Parathyroid adenoma (tissue), 2 donors: Measurements from ENCODE around the gene CEP72.

Experiments
- H2AFZ ChIP-seq: fragments of 300-600 bp; sonication (generic); one replicate; pipeline ENCODE4 v1.7.0; 2017; ENCODE audit warnings: antibody characterized with exemption, mild to moderate bottlenecking
- H3K27ac ChIP-seq: fragments of 300-600 bp; sonication (generic); one replicate; pipeline ENCODE4 v1.7.0; 2017
- H3K27me3 ChIP-seq: fragments of 300-600 bp; sonication (generic); one replicate; pipeline ENCODE4 v1.7.0; 2017; ENCODE audit warnings: low read length; ENCODE audit not compliant: control insufficient read depth, insufficient read depth
- H3K36me3 ChIP-seq: fragments of 300-600 bp; sonication (generic); one replicate; pipeline ENCODE4 v1.7.0; 2017; ENCODE audit warnings: low read length; ENCODE audit not compliant: control insufficient read depth, insufficient read depth
- H3K4me1 ChIP-seq: fragments of 300-600 bp; sonication (generic); one replicate; pipeline ENCODE4 v1.7.0; 2017; ENCODE audit warnings: control low read depth
- H3K4me2 ChIP-seq: fragments of 300-600 bp; sonication (generic); one replicate; pipeline ENCODE4 v1.7.0; 2017; ENCODE audit warnings: low read length
- H3K4me3 ChIP-seq: fragments of 300-600 bp; sonication (generic); one replicate; pipeline ENCODE4 v1.7.0; 2017; ENCODE audit warnings: low read depth, low read length
- H3K79me2 ChIP-seq: fragments of 300-600 bp; sonication (generic); one replicate; pipeline ENCODE4 v1.7.0; 2017; ENCODE audit warnings: control low read depth
- H3K9ac ChIP-seq: fragments of 300-600 bp; sonication (generic); one replicate; pipeline ENCODE4 v1.7.0; 2017; ENCODE audit warnings: mild to moderate bottlenecking
- H3K9me3 ChIP-seq: fragments of 300-600 bp; sonication (generic); one replicate; pipeline ENCODE4 v1.7.0; 2017; ENCODE audit warnings: low read length; ENCODE audit not compliant: control insufficient read depth
- CTCF ChIP-seq: fragments of 300-600 bp; sonication (generic); IDR thresholded peaks from one replicate; pipeline ENCODE4 v1.7.0; 2017; ENCODE audit warnings: antibody characterized with exemption, mild to moderate bottlenecking
- donor health status: primary hyperparathyroidism.

Gene CEP72

GRCh38 chr5:655406-655805 lies 43.3 kb downstream of the CEP72 start:
- Histone ChIP-seq H3K79me2 (no peaks in the 10 kb centered on the region), H3K27me3 (no peaks in the 10 kb centered on the region), H2AFZ (no peak overlapping the region), H3K4me3 (no peak overlapping the region), H3K4me2 (no peak overlapping the region), H3K36me3 (no peaks in the 10 kb centered on the region), H3K4me1 (no peaks in the 10 kb centered on the region), H3K9ac (no peak overlapping the region), H3K9me3 (no peaks in the 10 kb centered on the region), H3K27ac (no peak overlapping the region)
- no peak for TF ChIP-seq CTCF

- no peaks in the 10 kb centered on the region for H3K79me2 ChIP-seq
Observed at GRCh38 chr5:657570-657969, 45.4 kb downstream of the CEP72 start.

GRCh38 chr5:658103-658502 lies 46.0 kb downstream of the CEP72 start:
- no peak overlapping the region for H2AFZ ChIP-seq
- no peak for TF ChIP-seq CTCF
- H3K9me3 ChIP-seq: no peaks in the 10 kb centered on the region
- no peak overlapping the region for H3K27ac ChIP-seq
- no peaks in the 10 kb centered on the region for H3K27me3 ChIP-seq
- no peaks in the 10 kb centered on the region for H3K36me3 ChIP-seq
- H3K79me2 ChIP-seq: no peaks in the 10 kb centered on the region
- H3K4me3 ChIP-seq: no peak overlapping the region
- no peak overlapping the region for H3K4me2 ChIP-seq
- H3K4me1 ChIP-seq: no peaks in the 10 kb centered on the region
- no peak overlapping the region for H3K9ac ChIP-seq

More at GRCh38 chr5:657570-657969, 45.4 kb downstream of the CEP72 start:
- no peak for TF ChIP-seq CTCF
- Histone ChIP-seq H3K4me2 (no peak overlapping the region), H3K27me3 (no peaks in the 10 kb centered on the region), H3K4me3 (no peak overlapping the region), H3K9me3 (no peaks in the 10 kb centered on the region), H3K4me1 (no peaks in the 10 kb centered on the region), H2AFZ (no peak overlapping the region), H3K9ac (no peak overlapping the region), H3K27ac (no peak overlapping the region), H3K36me3 (no peaks in the 10 kb centered on the region)

- Histone ChIP-seq H3K36me3 (no peaks in the 10 kb centered on the region), H3K27me3 (no peaks in the 10 kb centered on the region), H3K27ac (no peak overlapping the region), H3K4me2 (no peak overlapping the region), H3K9ac (no peak overlapping the region), H3K9me3 (no peaks in the 10 kb centered on the region), H3K4me3 (no peak overlapping the region), H2AFZ (no peak overlapping the region), H3K4me1 (no peaks in the 10 kb centered on the region), H3K79me2 (no peaks in the 10 kb centered on the region)
- TF ChIP-seq CTCF: no peak
Observed at GRCh38 chr5:659496-660263, 47.5 kb downstream of the CEP72 start.

- H3K27me3 ChIP-seq: no peaks in the 10 kb centered on the region
- no peaks in the 10 kb centered on the region for H3K36me3 ChIP-seq
- H3K9me3 ChIP-seq: no peaks in the 10 kb centered on the region
- H3K79me2 ChIP-seq: no peaks in the 10 kb centered on the region
- no peak overlapping the region for H3K4me3 ChIP-seq
- H3K27ac ChIP-seq: no peak overlapping the region
- no peak overlapping the region for H3K4me2 ChIP-seq
- no peak for TF ChIP-seq CTCF
- H2AFZ ChIP-seq: no peak overlapping the region
- H3K4me1 ChIP-seq: no peaks in the 10 kb centered on the region
- H3K9ac ChIP-seq: no peak overlapping the region
Observed at GRCh38 chr5:660491-661030, 48.4 kb downstream of the CEP72 start.
